NK-92 (cell line): ENCODE results near the gene ACKR3.

Experiments
- DNase-seq: peaks from one replicate; lab custom pipeline; 2025; ENCODE audit not compliant: unreplicated experiment; lab: John Stamatoyannopoulos, UW

ACKR3 gene

DNA sequence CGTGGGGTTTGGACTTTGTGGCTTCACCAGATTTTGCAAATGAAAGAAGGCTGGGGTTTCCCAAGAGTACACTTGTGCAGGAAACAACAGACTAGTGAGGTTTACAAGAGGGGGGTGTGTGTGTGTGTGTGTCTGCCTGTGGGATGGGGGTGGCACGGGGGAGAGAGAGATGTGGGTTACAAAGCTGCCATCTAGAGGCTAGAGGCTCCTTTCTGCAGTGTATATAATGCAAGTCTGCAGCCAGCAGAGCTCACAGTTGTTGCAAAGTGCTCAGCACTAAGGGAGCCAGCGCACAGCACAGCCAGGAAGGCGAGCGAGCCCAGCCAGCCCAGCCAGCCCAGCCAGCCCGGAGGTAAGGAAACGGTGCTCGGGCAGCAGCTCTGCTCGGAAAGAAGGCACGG is at the start of gene ACKR3:
Gene ACKR3 (plus strand): TSS at position 253 of the 401 bp plus-strand sequence. CDS start 10,641 bp downstream, outside the sequence.
- no peak for DNase-seq

DNA sequence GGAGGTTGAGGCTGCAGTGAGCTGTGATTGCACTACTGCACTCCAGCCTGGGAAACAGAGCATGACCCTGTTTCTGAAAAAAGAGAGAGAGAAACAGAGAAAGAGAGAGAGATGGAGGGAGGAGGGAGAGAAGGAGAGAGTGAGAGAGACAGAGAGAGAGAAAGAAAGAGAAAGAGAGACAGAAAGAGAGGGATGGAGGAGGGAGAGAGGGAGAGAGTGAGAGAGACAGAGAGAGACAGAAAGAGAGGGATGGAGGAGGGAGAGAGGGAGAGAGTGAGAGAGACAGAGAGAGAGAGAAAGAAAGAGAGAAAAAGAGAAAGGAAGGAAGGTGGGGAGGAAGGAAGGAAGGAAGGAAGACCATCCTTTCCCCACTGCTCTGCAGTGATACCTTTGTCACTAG is 48.1 kb upstream of the ACKR3 start:
- DNase-seq = no peak

DNA sequence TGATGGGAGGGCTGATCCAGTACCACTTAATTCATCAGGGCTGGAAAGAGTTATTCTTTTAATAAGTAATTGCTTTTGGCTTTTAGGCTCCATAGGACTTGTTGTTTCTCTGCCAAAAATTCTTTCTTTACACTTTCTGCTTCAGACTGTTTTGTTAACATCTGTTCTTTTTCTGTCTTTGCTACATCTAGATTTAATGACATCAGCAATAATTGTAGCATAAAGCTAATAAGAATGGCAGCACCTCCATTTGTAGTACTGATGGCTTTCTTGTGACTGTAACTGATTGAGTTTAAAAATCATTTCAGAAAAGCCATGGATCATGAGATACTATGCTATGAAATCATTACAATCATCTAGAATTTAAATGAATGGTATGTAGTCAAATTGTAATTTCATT is 46.4 kb upstream of the ACKR3 start:
- DNase-seq = no peak

DNA sequence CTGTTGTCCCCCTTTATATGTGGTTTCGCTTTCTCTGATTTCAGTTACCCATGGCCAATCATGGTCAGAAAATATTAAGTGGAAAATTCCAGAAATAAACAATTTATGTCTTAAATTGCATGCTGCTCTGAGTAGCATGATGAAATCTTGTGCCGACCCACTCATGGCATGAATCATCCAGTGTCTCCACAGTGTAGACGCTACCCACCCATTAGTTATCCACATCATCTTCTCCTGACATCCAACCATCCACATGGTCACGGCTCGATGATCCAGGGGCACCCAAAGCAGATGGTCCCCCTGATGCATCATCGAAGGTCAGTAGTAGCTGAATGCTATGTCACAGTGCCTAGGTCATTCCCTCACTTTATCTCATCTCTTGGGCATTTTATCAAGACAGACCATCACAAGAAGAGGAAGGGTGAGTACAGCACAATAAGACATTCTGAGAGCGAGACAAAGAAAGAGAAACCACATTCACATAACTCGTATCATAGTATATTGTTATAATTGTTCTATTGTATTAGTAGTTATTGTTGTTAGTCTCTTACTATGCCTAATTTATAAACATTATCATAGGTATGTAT is 44.1 kb upstream of the ACKR3 start:
- DNase-seq = no peak

DNA sequence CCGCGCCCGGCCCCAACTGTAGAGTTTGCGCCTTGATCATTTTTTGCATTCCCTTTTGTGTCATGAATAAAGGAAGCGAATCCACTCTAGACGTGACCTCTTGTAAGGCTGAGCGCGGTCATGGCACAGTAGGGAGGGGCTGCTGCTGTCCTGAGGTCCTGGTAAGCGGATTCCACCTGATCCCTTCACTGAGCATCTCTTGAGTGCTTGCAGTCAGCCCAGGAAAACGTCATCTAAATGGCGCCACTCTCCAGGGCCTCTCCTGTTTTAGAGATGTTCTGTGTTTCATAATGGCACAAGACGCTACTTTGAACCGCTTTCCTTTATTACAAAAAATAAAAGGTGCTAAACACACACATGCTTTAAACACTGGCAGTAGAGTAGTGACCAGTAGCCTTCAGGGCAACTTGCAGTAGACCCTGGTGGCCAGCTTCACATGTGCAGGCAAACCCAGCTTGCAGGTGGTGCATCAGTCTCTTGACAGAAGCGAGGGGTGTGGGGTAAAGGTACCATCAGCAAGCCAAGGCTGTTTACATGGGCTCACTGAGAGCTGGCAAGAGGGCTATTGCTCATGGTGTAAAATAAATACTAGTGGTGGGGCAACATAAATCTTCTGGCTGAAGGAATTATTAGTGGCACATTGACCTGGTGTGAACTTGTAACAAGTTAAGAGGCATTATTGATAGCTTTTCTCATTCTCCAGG is 43.0 kb upstream of the ACKR3 start:
- no peak for DNase-seq

DNA sequence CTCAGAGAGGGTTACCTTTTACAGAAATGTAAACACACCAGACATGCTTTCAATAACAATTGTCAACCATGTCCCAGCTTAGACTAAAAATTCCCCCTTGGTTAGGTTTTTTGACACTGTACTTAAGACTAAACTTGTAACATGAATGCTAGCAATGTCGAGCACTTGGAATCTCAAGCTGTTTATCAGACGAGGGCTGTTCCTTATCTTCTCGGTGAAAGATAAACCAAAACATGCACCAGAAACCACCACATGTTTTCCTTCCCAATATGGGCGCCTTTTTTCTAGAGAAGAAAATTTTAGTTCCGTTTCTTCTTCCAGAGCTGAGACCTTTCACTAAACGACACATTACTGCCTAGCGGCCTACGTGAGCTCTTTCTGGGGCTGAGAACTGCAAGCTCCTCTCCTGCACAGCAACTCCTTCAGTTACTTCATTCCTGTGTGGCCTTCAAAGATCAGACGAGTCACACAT is 42.4 kb upstream of the ACKR3 start:
- DNase-seq = no peak

DNA sequence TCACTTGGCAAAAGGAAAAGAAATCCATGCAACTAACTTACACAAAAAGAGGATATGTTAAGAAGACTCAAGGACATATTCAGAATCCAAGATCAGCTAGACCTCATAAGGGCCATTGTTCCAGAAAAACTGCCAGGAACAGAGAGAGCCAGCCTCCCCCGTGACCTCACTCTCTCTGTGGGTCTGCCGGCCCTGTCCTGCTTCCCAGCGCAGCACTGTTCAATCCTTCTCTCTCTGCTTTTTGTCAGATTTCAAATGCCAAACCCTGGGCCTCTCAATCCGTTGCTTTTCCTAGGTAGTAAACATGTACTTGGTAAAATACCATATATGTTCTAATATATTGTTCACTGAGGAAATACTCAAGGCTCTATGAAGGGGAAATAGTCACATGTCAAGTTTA is 40.0 kb upstream of the ACKR3 start:
- DNase-seq = no peak

DNA sequence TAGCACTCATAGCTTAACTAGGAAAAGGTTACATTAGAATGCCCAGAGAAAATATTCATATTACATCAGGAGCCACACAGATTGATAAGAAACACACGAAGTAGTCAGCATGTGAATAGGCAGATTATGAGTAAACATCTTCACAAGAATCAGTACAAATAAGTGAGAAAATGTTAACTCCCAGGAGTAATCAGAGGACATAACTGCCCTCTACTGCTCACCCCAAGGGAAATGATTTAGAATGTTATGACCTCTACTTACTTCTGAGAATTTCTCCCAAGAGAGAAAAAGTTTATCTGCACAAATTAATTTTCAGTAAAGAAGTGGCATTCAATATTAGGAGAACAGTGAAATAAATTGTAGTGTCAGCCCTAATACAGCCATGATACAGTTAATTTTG is 39.1 kb upstream of the ACKR3 start:
- DNase-seq = no peak

DNA sequence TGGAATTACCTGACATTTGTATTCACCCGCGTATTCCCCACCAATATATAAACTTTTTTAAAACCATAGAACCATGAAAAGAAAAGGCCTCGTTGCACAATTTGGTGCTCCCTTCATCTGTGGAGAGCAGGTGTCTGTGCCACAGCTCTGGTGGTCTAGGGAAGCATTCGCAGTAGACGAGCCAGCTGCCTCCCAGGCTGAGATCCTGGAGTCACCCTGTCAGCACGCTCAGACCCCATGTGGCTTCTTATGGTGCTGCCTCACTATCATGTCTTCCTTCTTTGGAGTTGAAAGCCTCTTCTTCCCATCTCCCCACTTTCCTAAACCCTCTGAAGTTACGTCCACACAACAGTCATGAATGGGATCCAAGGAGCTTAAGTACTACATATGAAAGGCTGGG is 38.4 kb upstream of the ACKR3 start:
- DNase-seq = no peak

DNA sequence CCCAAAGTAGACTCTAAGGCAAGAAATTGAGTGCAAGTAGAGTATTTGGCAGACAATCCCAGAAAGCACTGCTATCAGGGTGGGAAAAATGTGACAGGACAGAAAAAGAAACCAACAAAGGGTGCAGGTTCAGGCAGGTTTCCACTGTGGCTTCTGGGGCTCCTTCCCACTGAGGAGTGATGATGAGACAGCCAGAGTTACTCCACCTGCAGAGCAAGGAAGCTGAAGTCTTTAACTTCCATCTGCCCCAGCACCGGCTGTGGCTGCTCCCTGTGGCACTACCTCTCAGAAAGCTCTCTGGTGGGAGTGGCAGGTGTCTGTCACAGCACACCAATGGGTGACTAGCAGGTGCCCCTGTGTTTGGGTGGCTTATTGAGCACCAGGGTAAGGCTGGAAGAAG is 37.6 kb upstream of the ACKR3 start:
- no peak for DNase-seq

DNA sequence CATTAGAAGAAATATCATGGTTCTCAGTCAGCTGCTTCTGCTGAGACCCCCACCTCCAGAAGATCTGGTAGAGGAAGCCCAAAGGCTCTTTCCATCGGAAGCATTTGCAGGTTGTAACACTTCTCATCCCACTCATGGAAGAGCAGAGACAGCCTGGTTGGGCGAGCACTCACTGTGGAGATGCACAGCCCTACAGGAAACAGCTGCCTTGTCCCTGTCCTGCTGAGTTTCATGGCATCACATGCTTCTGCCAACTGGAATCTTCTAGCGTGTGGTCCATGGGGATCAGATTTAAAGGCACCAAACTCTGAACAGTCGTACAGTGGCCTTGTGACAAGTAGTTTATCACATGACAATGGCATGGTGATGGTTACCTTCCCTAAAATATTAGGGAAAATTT is 36.3 kb upstream of the ACKR3 start:
- DNase-seq = no peak

DNA sequence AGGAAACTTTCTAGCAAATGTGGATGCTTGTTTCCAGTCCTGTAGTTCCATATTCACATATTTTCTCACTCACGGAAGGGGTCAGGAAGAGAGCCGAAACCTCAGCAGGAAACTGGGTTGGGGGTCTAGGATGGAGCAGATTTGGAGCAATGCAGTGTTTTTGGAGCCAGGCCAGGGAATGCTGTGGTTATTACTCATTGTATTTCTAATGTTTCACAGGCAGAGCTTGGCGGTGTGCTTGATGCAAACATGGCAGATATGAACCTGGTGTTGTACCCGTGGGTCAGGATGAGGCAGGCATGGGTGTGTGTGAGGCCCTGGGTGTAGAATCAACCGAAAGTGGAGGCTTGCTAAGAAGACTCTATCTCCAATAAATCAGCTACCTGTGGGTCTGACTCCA is 34.6 kb upstream of the ACKR3 start:
- DNase-seq = no peak

DNA sequence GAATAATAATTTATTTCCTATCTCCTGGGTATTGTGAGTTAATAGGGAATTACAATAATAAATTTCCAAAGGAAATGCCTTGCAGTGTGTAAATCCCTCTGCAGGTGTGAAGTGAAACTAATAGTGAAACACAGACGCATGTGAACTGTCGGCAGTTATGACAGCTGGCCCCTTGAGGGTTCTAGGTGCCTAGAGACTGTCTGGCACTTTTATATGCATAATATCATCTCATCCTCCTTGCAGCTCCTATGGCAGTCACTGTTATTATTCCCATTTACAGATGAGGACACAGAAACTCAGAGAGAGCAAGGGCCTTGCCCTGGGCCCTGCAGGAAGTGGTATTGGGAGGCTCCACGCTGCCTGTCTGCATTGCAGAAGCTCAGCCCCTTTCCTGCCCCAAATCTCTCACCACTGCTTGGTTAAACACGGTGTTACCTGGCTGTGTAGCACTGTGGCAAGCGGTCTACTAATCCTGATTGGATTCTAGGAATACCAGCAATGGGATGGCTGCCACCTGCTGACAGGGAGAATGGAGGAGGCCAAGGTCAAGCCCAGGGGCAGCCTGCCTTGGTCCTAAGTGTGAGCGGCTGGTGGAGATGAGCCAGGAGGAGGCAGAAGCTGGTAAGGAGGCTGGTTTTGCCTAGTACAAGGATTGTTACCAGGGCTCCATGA is 32.8 kb upstream of the ACKR3 start:
- DNase-seq = no peak

DNA sequence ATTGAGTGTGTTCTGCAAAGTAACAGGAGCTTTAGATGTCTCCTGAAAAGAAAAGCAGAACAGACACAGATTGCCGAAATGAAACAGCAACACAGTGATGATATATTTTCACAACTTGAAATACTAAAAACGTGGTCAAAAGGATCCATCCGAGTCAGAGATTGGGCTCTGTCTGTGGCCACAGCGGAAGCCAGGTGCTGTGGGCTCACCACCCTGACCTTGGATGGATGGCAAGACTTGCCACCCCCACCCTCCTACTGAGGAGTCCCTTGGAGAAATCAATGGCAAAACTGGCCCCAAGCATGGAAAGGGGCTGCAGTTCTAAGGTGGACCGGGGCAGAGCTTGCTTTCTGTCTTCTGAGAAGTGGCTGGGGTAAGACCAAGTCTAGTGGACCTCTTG is 31.4 kb upstream of the ACKR3 start:
- DNase-seq = no peak

DNA sequence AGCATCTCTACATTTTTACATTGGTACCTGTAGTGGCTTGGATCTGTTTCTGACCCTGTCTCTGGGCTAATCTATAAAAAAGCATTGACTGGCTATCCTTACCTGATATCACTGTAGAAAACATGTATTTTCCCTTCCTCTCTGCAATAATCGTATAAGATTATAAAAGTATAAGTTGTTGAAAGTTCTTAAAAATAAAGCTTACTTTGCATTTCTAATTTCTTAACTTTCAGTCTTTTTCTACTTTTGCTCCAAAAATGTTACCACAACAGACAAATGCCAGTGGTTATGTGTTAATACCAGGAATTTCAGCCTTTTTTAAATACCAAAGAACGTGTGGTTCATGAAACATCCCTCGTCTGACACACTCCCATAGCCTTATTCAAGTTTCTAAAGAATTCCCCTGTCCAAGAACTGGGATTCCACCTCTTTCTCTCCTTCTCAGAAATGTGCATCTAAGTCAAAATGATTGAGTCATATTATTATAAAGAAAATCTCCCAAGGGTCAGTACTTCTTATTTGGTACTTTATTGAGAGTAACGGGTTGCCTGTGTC is 28.5 kb upstream of the ACKR3 start:
- no peak for DNase-seq

DNA sequence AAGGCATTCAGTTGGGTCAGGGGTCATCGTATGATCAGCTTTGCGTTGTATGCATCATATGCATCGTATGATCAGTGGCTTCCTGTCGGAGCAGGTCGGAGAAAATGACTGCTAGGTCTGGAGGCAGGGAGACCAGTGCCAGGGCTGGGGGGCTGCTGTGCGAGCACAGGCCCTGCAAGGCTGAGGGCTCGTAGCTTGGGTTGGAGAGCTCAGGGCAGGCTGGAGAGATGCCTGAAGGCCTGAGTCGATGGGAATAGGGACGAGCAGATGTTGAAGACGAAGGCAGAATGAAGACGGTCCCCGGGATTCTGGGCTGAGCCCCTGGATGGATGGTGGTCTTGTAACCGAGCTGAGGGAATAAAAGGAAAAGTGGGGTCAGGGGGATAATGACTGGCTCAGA is 25.3 kb upstream of the ACKR3 start:
- no peak for DNase-seq

DNA sequence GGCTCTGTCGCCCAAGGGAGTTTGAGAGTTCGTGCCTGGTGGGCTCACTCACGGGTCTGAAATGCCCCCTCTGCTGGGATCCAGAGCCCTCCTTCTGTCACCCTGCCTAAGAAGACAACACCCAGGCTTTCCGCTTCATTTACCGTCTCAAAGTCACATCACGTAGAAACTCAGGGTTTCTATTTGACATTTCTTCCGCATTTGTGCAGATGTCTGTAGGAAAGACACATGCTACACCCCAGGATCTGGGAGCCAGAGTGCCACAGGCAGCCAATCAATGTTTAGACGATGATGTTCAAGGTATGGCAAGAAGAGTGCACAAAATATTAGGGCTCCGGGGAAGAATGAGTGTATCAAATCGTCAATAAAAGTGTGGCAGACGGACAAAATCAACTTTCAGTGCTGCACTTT is 24.4 kb upstream of the ACKR3 start:
- no peak for DNase-seq

DNA sequence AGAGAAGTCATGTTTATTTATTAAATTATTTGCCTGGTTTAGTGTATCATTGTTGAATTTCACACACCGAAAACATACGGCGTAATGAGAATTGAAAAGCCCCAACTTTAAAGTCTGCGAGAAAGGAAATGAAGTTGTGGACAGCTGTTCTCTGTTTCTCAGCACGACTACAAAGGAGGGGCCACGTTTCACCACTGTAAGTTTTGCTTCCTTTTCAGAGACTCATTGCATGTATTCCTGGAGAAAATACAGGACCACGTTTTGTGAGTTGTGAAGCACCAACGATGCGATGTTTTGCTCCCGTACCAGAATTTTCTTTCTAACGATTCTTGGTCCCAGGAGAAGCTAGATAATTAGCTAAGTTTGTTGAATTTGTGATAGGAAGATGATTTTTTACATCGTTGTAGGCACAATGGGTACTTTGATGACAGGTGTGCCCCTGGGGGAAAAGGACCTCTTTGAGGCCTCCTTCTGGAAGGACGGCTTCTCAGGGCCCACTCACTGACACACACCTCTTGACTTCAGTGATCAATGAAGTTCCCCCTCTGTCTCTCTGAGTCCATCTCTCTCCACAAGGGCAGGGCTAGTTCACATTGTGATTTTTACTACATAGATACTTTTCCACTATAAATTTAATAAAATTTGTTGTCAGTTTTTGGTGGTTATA is 23.7 kb upstream of the ACKR3 start:
- no peak for DNase-seq

DNA sequence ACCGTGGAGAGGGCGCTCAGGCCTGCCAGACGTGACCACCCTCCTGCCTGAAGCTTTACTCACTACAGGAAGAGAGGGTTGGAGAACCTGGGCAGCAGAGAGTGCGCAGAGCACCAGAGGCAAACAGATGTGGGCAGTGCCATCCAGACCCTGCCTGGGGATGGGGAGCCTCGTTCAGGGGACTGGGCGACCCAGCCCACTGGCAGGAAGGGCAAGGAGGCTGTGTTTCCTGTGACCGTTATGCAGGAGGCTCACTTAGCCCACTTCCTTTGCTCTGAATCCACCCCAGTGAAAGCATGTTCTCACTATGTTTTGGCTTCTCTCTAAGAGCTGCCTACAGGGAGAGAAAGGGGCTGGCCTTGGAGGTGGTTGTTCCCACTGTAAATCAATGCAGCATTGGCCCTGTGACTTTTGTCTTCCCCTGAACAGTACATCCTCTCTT is 23.0 kb upstream of the ACKR3 start:
- DNase-seq = no peak

DNA sequence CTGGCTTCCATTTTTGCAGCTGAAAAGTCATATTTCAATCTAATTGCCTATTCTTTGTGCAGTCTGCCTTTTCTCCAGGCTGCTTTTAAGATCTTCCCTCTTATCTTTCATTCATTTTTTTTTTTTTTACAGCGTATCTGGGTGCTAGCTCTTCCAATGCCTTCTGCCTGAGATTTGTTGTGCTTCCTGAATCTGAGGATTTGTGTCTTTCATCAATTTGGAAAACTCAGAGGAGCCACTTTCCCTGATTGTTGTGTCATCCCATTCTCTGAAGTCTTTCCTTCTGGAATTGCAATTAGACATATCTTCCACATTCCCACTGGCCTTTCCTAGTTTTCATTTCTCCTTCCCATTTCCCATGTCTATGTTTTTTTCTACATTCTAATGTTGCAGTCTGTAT is 21.9 kb upstream of the ACKR3 start:
- no peak for DNase-seq

DNA sequence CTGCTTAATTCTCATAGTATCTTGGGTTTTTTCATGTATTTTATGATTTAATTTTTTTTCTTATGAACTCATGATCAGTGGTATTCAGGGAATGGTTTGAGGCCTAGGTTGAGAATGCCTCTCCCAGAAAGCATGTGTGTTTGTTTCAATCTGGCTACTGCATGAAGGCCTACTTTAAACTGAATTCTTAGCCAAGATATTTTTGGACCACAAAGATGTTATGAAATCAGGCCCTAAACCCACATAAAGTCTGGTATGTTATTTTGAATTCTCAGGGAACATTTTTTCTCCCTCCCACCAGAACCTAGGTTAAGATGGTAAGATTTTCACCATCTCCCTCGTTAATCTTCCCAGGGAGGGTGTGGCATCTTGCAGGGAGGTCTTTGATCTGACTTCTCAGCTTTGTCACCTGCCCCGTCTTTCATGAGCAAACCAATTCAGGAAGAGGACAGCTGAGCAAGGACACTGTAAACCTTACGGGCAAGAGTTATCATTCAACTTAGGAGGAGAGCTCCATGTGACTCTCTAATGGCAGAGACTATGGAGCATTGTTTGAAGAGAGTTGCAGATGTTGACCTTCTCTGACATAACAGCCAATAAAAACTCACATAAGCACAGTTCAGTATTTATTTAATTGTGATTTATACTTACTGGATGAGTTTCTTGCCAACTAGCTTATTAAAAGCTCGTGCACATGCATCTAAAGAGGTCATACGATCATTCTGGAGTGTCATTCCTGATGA is 21.3 kb upstream of the ACKR3 start:
- DNase-seq = no peak
